OCI-M2 (cell line): ENCODE measurements around the gene CYYR1.

Source experiments
- DNase-seq: peaks from one replicate; lab custom pipeline; 2025; ENCODE audit not compliant: unreplicated experiment; lab: John Stamatoyannopoulos, UW

Gene CYYR1

DNA sequence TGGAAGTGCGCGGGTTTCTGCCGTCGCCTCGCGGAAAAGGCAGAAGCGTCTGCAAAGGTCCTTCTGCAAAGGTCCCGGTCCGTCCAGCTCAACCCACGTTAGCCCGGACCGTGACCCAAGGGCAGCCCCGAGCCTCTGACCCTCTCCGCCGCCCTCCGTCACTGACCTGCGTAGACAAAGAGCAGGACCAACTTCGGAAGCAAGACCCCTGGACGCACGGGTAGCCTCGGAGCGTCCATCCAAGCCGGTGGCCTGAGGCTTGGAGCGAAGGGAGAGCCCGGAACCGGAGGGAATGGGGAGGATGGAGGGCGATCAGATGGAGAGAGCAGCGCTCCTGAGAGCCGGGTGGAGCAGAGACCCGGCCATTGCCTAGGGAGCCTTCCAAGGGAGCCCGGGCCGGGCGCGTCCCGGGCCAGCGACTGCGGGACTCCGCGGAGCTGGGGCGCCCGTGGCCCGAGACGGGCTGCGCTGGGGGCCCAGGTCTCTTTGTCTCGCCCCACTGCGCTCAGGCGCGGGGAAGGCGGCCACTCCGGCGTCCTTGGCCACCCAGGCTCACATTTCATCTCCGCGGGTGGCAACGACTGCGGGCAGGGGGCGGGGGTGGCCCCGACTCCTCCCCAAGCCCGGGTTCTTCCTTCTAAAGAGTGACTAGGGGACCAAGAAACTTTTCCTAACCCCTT lies at the start of gene CYYR1:
Gene CYYR1, minus strand, starts transcription at position 585 of the 680 bp plus-strand sequence. Its CDS starts 346 bp downstream, at position 239.
- DNase-seq, result no peak

GRCh38 chr21:26617176-26617575 lies 44.1 kb upstream of the CYYR1 start:
- DNase-seq, result no peak

GRCh38 chr21:26614251-26614650 lies 41.2 kb upstream of the CYYR1 start:
- no peak for DNase-seq

DNA sequence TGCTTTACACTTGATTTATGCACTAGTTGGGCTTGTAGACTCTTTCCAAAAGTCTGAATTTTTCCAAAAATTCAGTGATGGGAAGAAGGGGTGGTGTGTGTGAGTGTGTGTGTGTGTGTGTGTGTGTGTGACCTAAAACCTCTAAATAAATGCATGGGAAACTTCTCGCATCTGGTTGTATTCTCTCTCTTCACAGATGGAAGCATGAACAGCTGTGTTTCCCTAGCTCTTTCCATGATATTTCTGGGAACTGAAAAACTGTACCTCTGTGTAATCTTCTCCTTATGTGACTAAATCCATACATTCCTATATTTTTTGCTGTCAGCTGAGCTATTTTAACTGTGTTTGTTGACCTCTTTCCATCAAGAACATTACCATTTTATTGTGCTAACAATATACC lies 26.2 kb upstream of the CYYR1 start:
- DNase-seq, result no peak

DNA sequence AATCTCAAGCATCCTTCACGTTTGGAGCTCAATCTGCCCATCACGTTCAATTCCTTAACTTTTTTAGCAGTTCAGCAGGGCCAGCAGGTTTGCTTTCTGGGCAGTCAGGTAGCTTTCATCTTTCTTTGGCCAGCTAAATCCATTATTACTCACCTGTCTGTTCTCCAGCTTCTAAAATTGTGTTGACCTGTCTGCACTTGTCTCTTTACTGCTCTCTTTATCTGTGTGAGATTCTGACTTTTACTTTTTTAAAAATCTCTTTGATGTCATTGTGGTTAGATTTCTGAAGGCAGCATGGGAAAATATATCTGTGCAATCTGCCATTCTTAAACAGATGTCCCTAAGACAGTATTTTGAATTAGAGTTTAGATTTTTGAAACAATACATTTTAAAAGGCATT lies 24.9 kb upstream of the CYYR1 start:
- DNase-seq, result no peak

DNA sequence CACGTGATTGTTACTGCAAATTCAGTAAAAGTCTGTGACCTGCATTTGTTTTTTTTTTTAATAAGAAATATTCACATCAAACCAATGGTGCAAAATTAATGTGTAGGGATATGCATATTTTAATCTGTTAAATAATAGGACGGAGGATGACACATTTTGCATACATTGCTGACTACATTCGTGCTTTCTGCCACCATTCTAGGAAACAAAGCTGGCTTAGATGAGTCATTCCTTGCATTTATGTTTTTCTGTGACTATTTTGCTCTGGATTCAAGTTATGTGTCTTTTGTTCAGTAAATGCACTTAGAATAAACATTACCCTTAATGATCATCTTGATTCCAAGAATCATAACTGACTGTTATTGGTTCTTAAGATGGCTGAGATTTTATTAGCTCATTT lies 23.9 kb upstream of the CYYR1 start:
- no peak for DNase-seq

- no peak for DNase-seq
Observed at GRCh38 chr21:26595971-26596370, 22.9 kb upstream of the CYYR1 start.

DNA sequence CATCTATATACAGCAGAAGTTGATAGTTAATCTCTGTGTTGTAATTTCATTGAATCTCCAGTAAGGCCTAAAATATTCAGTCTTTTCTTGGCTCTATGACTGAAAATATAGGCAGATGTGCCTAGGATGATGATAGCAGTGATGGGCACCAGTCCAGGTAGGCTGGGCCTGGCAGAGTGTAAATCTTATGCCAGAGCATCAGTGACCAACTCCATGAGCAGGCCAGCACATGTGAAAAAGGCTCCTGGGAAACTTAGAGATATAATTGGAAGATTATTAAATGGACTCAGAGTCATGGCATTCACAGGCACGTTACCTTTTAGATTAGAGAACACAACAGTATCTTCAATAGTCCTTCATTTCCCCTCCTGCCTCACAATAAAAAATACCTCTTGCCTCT lies 20.7 kb upstream of the CYYR1 start:
- no peak for DNase-seq

GRCh38 chr21:26591543-26591942 lies 18.5 kb upstream of the CYYR1 start:
- DNase-seq, result no peak

- DNase-seq, result no peak
Observed at GRCh38 chr21:26588446-26588845, 15.4 kb upstream of the CYYR1 start.

GRCh38 chr21:26587736-26588201 lies 14.7 kb upstream of the CYYR1 start:
- no peak for DNase-seq

DNA sequence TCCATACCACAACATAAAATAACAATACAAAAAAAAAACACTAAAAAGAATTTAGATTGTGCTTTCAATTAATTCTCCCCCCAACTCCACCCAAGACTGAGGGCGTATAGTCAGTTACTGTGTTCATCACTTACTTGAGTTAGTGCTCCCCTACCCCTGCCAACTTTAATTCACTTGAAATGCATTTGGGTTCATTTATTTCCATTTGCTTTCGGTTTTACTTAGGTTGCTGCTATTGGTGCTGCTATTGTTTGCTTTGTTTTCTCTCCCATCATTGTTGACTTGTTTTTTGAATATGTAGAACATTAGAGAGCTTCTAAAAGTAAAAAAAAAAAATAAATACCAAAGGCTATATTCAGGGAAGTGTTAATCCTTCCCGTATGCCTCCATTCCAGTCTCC lies 10.7 kb upstream of the CYYR1 start:
- DNase-seq, result no peak

- no peak for DNase-seq
Observed at GRCh38 chr21:26581818-26582217, 8.7 kb upstream of the CYYR1 start.

GRCh38 chr21:26572076-26572701 lies 897 bp downstream of the CYYR1 start:
- no peak for DNase-seq

GRCh38 chr21:26570203-26570602 lies 2.9 kb downstream of the CYYR1 start:
- no peak for DNase-seq

GRCh38 chr21:26565546-26565945 lies 7.5 kb downstream of the CYYR1 start:
- no peak for DNase-seq

DNA sequence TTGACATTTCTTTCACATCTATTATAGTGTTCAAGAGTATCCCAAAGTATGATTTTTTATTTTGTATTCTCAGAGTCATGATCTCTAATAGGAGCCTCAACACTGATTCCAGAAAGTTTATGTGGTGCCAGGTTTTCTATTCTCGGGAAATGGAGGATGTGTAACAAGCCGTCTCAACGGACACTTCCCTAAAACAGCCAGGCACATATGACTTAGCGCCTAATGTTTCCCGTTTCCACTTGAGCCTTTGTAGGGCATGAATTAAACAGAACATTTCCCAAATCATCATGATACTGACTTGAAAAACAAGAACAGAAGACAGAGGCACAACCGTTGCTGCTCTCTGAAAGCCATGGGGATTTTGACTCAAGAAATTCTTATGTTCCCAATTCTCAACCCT lies 8.0 kb downstream of the CYYR1 start:
- DNase-seq, result no peak

GRCh38 chr21:26563856-26564503 lies 9.1 kb downstream of the CYYR1 start:
- no peak for DNase-seq

DNA sequence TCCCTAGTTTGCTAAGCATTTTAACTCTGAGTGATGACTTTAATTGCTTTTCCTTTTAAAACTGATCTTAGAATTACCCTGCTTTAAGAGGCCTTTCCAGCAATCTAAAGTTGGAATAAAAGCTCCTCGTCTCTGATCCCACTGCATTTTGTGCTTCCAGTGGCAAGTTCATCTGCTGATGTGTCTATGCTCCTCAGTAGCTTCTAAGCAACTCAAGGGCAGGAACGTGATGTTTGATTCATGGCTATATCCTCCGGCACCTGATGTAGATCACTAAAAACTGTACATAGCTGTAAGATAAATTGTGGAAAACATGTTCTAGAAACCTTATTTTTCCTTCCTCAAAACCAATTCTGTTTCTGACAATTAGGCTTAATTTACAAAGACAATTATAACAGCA lies 12.5 kb downstream of the CYYR1 start:
- DNase-seq, result no peak

DNA sequence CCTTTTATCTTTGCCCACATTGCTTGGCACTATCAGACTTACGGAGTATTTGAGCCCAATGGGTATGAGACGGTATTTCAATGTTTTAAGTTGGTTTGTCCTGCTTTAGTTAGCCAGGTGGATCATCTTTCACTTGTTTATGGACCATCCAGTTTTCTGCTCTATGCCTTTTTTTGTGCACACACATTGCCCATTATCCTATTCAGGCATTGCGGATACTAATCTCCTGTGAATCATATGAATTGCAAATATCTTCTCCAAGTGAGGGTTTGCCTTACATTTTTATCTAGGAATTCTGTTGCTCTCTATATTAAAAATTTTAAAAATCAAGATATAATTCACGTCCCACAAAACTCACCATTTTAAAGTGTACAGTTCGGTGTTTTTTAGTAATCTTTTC lies 14.0 kb downstream of the CYYR1 start:
- DNase-seq, result no peak

DNA sequence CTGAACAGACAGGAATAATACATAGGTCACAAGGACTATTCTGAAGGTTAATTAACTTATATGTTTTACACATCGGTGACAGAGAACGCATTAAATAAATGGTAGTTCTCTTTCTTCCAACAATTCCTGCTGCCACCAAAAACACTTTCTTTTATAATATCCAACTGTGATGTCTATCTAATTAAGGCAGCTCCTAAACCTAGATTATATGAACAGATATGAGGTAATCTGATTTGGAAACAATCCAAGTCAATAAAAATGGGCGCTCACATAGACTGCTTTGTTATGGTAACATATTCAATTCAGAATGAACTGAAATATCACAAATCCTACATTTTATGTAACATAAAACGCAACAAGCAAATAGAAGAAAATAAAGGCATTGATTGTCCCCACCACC lies 16.0 kb downstream of the CYYR1 start:
- DNase-seq, result no peak

DNA sequence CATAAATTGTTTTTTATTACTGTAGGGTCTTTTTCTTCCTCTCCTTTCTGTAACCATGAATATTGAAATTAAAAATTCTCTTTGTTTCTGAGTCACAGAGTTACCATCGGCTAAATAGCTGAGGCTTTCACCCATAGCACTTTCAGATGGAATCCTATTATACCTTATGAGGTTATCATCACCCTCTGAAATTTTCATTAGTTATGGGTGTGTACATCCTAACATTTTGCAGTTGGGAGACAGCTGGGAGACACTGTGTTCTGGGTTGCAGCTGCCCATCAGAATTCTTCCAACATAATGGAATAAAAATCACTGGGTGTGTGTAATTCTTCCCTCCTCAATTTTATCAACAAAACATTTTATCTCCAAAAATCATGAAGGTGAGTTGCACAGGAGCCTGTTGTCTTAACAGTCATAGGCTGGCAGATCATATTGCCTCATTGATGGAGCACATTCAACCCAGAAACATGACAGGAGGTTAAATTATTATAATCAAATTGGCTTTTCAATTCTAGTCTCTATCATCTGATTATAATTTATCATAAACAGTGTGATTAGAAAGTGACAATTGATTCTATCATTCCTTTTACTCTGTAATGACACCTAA lies 17.4 kb downstream of the CYYR1 start:
- DNase-seq, result no peak
